Right ventricle myocardium superior (tissue), 1 donor: ENCODE results near the gene CDT1. TPM values are rescaled to one million over a fixed set of nuclear protein-coding genes. Genes with fewer than 3 reads are reported as not detected.

Experiments used
- ATAC-seq: fragments of 200-7000 bp; cut with Tn5 transposase; one replicate; pipeline ENCODE4 v1.9.1; 2020; ENCODE audit warnings: mild to moderate bottlenecking; ENCODE audit not compliant: poor library complexity
- DNase-seq: peaks from one replicate; pipeline ENCODE4 v3.0.0-alpha.2; 2020
- intact Hi-C: fragments of 100-400 bp; cut with DNase I; formaldehyde crosslinking; loops from one replicate; pipeline ENCODE4 v1.11.2; 2022
- total RNA-seq: library from RNA; stranded (reverse); fragmentation: NEBNext Ultra II Directional; extraction: Animal tissue kit (Norgen Biotek cat#: 25700); gene quantifications from one replicate; pipeline ENCODE4 v1.2.1, GENCODE V29; 2021
- donor health status: DM: no; HTN: yes; CAD: no; lungs with severe emphysema.

Gene CDT1
- total RNA-seq, 1 donor from 2014 or later: 1.00 TPM

DNA sequence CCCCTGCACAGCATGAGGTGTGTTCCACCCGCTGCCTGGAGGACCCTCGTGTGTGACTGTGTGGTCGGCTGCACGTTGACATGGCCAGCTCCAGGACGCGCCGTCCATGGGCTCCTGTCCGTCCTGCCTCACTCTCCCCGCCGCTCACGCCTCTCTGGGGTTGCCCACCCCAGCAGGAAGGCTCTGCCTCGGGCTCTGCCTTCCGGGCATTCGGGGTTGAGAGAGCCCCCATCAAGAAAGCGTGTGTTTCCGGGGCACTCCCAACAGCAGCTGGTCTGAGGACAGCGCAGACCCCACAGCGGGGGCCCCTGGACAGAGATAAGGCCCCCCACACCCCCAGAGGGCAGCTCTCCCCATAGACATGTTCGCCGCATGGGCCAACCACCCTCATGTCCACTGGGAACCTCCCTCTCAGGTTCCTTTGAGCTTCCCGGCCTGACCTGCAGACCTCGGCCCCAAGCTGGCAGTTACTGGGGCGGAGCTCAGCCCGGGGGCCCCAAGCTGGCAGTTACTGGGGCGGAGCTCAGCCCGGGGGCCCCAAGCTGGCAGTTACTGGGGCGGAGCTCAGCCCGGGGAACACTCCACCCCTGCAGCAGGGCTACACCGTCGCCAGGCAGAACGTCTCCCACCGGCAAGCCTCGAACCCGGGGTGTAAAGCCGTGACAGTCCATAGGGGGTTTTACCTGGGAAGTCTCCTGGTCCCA, 10.2 kb upstream of the CDT1 start:
- intact Hi-C loops: no loop called here
- DNase-seq (no peak), ATAC-seq (no peak)

- intact Hi-C loops: no loop called here
- DNase-seq (no peak), ATAC-seq (no peak)
Measured at GRCh38 chr16:88796278-88796677, 7.3 kb upstream of the CDT1 start.

DNA sequence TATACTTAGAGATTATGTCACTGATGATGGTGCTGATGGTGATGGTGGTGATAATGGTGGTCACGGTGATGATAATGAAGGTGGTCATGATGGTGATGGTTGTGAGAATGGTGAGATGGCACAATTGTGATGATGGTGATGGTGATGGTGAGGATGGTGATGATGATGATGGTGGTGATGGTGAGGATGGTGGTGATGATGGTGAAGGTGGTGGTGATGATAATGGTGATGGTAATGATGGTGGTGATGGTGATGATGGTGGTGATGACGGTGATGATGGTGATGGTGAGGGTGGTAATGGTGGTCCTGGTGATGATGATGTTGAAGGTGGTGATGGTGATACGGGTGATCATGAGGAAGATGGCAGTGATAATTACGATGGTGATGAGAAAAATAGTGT, 5.5 kb upstream of the CDT1 start:
- no peak for ATAC-seq
- intact Hi-C loops: no loop called here
- DNase-seq: no peak

DNA sequence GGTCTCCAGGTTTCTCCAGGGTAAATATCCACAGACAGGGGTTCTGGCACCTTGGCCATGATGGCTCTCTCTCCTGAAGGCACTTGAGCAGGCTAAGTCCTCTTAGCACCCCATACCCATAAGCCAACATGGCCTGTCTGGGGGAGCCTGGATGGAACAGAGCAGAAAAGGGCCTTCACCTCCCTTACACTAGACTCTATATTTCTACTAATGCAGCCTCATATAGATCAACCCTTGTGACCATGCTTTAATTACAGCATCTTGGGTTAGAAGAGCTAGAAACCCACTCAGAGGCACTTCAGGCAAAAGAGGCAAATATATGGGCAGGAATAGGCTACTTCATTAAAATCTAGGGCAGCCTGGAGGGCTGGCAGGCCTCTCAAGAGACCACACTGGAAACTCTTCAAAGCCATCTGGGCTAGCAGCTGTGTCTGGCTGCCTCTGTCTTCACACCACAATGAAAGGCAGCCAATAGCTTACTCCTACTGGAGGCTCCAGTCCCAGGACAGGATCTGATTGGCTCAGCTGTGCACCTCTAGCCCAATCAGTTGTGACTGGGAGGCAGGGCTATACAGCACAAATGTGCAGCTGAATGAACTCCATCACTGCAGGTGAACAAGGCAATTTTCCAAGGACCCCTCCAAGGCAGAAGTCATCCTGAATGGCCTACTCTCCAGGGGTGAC, 4.7 kb upstream of the CDT1 start:
- intact Hi-C loops: no loop called here
- ATAC-seq (no peak), DNase-seq (no peak)

GRCh38 chr16:88799569-88800276, 3.9 kb upstream of the CDT1 start:
- ATAC-seq: no peak
- intact Hi-C loops: no loop called here
- DNase-seq: no peak

GRCh38 chr16:88800277-88800592, 3.4 kb upstream of the CDT1 start:
- ATAC-seq: no peak
- DNase-seq: no peak
- intact Hi-C loops: no loop called here

DNA sequence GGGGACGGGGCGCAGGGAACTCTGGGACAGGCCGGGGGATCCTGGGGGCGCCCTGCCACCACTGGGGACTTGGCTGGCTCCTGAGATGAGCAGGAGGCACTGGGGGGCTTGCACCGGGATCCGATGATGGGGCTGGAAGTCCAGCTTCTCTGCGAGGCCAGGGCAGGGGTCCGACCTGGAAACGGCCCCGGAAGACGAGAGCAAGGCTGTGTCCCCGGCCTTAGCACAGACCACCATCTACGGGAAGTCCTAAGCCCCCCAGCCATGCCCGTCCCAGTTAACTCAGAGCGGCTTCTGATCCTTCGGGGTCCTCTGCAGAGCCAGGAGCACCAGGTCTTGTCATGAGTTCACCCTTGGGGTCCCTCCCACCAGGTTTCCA, 573 bp downstream of the CDT1 start:
- intact Hi-C loops: no loop called here
- ATAC-seq (no peak), DNase-seq (no peak)

- no peak for ATAC-seq
- intact Hi-C loops: no loop called here
- DNase-seq: no peak
Measured at GRCh38 chr16:88804552-88805339, 1.2 kb downstream of the CDT1 start.

DNA sequence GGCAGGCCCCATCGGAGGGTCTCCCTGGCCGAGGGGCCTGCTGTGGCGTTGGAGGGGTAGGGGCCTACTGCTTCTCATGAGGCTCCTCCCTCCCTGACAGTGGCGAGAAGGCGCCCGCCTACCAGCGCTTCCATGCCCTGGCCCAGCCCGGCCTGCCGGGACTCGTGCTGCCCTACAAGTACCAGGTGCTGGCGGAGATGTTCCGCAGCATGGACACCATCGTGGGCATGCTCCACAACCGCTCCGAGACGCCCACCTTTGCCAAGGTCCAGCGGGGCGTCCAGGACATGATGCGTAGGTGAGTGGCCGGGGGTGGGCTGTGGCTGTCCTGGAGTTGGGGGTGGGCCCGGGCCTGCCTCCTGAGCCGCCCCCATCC, 1.7 kb downstream of the CDT1 start:
- no peak for DNase-seq
- intact Hi-C loops: no loop called here
- no peak for ATAC-seq

GRCh38 chr16:88805887-88806393, 2.4 kb downstream of the CDT1 start:
- DNase-seq (no peak), ATAC-seq (no peak)
- intact Hi-C loops: no loop called here

GRCh38 chr16:88806491-88807111, 3.0 kb downstream of the CDT1 start:
- DNase-seq (no peak), ATAC-seq (no peak)
- intact Hi-C loops: no loop called here

DNA sequence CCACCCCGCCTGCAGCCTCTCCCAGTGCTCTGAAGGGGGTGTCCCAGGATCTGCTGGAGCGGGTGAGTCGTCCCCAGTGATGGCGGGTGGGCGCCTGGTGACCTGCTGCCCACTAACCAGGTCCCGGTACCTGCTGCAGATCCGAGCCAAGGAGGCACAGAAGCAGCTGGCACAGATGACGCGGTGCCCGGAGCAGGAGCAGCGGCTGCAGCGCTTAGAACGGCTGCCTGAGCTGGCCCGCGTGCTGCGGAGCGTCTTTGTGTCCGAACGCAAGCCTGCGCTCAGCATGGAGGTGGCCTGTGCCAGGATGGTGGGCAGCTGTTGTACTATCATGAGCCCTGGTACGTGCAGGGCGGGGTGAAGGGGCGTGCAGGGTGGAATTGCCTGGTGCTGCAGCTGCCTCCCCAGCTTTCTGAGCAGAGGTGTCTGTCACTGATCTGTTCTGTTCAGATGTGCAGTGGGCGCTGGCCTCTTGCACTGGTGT, 3.6 kb downstream of the CDT1 start:
- ATAC-seq (no peak), DNase-seq (no peak)
- intact Hi-C loops: no loop called here

DNA sequence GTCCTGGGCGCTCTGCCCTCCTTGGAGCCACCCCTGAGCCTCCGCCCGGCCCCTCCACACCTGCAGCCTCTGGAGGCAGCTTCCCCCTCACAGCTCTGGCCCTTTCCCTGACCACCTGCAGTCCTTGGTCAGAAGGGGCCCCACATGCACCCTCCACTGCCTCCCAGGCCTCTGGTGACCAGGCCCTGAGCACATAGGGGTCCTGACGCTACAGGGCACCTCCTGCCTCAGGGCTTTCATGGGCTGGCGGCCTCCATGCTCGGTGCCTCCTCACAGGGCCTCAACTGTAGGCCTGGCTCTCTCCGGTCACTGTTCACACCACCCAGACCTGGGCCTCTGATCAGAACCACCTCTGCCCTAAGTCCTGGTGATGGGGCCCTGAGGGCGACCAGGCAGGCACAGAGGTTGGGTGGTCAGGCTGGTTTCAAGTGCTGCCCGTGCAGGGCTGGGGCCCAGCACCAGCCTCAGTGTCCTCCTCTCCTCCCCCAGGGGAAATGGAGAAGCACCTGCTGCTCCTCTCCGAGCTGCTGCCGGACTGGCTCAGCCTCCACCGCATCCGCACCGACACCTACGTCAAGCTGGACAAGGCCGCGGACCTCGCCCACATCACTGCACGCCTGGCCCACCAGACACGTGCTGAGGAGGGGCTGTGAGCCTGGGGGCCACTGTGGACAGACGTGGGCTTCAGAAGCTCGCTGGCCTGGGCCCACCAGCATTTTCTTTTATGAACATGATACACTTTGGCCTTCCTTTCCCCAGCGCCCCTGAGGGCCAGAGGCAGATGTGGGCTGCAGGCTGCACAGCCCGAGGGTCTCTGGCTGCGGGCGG, 4.3 kb downstream of the CDT1 start:
- intact Hi-C loops: no loop called here
- ATAC-seq (no peak), DNase-seq (no peak)

GRCh38 chr16:88809068-88809675, 5.6 kb downstream of the CDT1 start:
- no peak for ATAC-seq
- no peak for DNase-seq

GRCh38 chr16:88809676-88810165, 6.1 kb downstream of the CDT1 start:
- intact Hi-C loops: loop anchor here (5.0 kb wide), 1 partner anchor 48 kb away; the partner anchor contains the start of genes GALNS and TRAPPC2L
- no peak for DNase-seq

More at GRCh38 chr16:88809068-88809675, 5.6 kb downstream of the CDT1 start:
- intact Hi-C loops: no loop called here

DNA sequence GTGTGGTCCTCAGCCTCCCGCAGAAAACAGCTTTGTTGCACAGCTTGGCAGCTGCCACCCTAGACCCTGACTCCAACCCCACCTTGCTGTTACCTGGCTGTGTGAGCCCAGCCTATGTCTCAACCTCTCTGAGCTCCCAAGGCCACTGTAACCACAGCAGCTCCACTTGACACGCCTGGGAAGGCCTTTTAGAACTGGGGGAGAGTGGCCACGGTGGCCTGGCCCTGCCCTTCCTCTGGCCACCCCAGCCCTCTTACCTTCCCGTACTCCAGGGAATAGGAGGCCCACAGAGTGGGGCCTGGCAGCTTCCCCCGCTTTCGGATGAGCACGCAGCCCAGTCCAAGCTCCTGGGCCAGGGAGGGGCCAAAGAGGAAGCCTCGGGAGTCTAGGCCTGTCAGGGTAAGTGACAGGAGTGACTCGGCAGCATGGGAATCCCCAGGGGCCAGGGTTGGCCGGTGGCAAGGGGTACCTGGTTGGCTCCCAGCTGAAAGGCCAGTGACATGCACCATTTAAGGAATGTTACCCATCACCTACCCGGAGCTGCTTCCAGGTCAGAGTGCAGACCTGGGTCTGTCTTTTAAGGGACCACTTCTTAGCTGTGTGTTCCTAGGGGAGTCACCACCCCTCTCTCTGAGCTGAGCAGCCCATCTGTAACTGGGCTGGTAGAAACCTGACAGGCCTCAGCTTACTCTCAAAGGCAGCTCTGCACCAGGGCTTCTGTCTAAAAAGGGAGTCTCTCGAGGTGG, 6.8 kb downstream of the CDT1 start:
- ATAC-seq (no peak), DNase-seq (no peak)
- intact Hi-C loops: loop anchor here (5.0 kb wide), 1 partner anchor 47 kb away; the partner anchor contains the start of genes GALNS and TRAPPC2L

More at GRCh38 chr16:88809676-88810165, 6.1 kb downstream of the CDT1 start:
- no peak for ATAC-seq
